K562 (cell line): ENCODE measurements around the gene DNAH8. TPM values are rescaled to one million over a fixed set of nuclear protein-coding genes. Genes with fewer than 3 reads are reported as not detected.

Experiments
- C11orf30 ChIP-seq: fragments of 450-650 bp; IDR thresholded peaks from 2 replicates; pipeline ENCODE4 v1.6.1; 2016; ENCODE audit warnings: low read depth, mild to moderate bottlenecking
- CCNT2 ChIP-seq: IDR thresholded peaks from 2 replicates; pipeline ENCODE4 v1.6.1; 2011; ENCODE audit warnings: borderline replicate concordance, low read depth, mild to moderate bottlenecking, moderate library complexity, mixed read lengths, low read length; ENCODE audit not compliant: insufficient read length; ENCODE audit errors: extremely low read depth
- FOSL1 ChIP-seq: fragments of 200-800 bp; sonication (Bioruptor generic); conservative IDR thresholded peaks from 2 replicates; pipeline ENCODE4 v1.6.1; 2016; ENCODE audit warnings: missing genetic modification characterization, missing compliant biosample characterization
- ILK ChIP-seq: fragments of 450-650 bp; IDR thresholded peaks from 2 replicates; pipeline ENCODE4 v1.6.1; 2016; ENCODE audit warnings: missing genetic modification characterization, low read depth, mild to moderate bottlenecking, missing compliant biosample characterization, moderate library complexity, borderline replicate concordance
- KLF16 ChIP-seq: IDR thresholded peaks from 2 replicates; pipeline ENCODE4 v1.6.1; 2016; ENCODE audit warnings: antibody characterized with exemption
- LCOR ChIP-seq: sonication (generic); formaldehyde crosslinking; IDR thresholded peaks from 2 replicates; pipeline ENCODE4 v1.8.0; 2022; ENCODE audit warnings: mild to moderate bottlenecking, missing genetic modification reagents
- LEF1 ChIP-seq: fragments of 450-650 bp; IDR thresholded peaks from 2 replicates; pipeline ENCODE4 v1.6.1; 2016; ENCODE audit warnings: mild to moderate bottlenecking
- NCOA2 ChIP-seq, 2 experiments: fragments of 450-650 bp; IDR thresholded peaks; 2 replicates each; pipeline ENCODE4 v1.6.1; 2018; ENCODE audit warnings: mild to moderate bottlenecking in 2 of 2, moderate library complexity in 1 of 2; ENCODE audit not compliant: partially characterized antibody in 2 of 2
- NFIC ChIP-seq: fragments of 450-650 bp; IDR thresholded peaks from 2 replicates; pipeline ENCODE4 v1.6.1; 2017; ENCODE audit warnings: mild to moderate bottlenecking, inconsistent platforms
- SNIP1 ChIP-seq: fragments of 450-650 bp; IDR thresholded peaks from 2 replicates; pipeline ENCODE4 v1.7.1; 2017; ENCODE audit warnings: low read depth, mild to moderate bottlenecking
- SUPT5H ChIP-seq: fragments of 450-650 bp; IDR thresholded peaks from 2 replicates; pipeline ENCODE4 v1.6.1; 2016
- TAF7 ChIP-seq: fragments of 450-650 bp; IDR thresholded peaks from 2 replicates; pipeline ENCODE4 v1.6.1; 2016; ENCODE audit warnings: missing genetic modification characterization, missing compliant biosample characterization
- ZNF347 ChIP-seq: fragments of 450-650 bp; formaldehyde crosslinking; IDR thresholded peaks from 2 replicates; pipeline ENCODE4 v1.4.0; 2020; ENCODE audit warnings: low read depth, mild to moderate bottlenecking, moderate library complexity
- ZNF583 ChIP-seq: fragments of 250-450 bp; sonication (Bioruptor Pico); IDR thresholded peaks from 2 replicates; pipeline ENCODE4 v1.4.0; 2020
- ZNF696 ChIP-seq: fragments of 250-450 bp; sonication (Bioruptor Pico); conservative IDR thresholded peaks from 2 replicates; pipeline ENCODE4 v1.4.0; 2020; ENCODE audit warnings: mild to moderate bottlenecking, moderate library complexity
- ZSCAN29 ChIP-seq: fragments of 450-650 bp; IDR thresholded peaks from 2 replicates; pipeline ENCODE4 v1.6.1; 2017
- polyA plus RNA-seq, 8 experiments: library from polyadenylated mRNA; depleted of rRNA in 4 of 8; stranded (reverse) in 5 of 8; unstranded in 3 of 8; fragments of >200 nt; fragmentation: Nextera tagmentation in 2 of 8; fragmentation: Illumina TruSeq in 1 of 8; extraction: Ambion mirVana in 2 of 8; extraction: Trizol in 1 of 8; gene quantifications; 2 replicates each; pipeline versions ENCODE4 v1.2.1 to v1.2.3, GENCODE V29; 2011 to 2014; ENCODE audit warnings: inconsistent platforms in 1 of 8, missing spikeins in 1 of 8
- total RNA-seq, 7 experiments: library from RNA; depleted of rRNA in 6 of 7; stranded (reverse); fragments of >200 nt in 6 of 7; fragmentation: Illumina TruSeq in 2 of 7; extraction: Trizol in 2 of 7; gene quantifications; 2 replicates each; pipeline versions ENCODE4 v1.2.1 to v1.2.3, GENCODE V29; 2011 to 2021; ENCODE audit warnings: low replicate concordance in 1 of 7
- TF ChIP-seq, protein P1 (sequence below): fragments of 250-450 bp; sonication (Bioruptor Pico); IDR thresholded peaks from 2 replicates; pipeline ENCODE4 v1.8.0; 2022; ENCODE audit warnings: inconsistent platforms
- TF ChIP-seq, protein P2 (sequence below), 2 experiments: fragments of 150-350 bp in 1 of 2; IDR thresholded peaks; 2 replicates each; pipeline ENCODE4 v1.6.1; 2012 to 2016; ENCODE audit warnings: low read depth in 2 of 2, low read length in 2 of 2, mild to moderate bottlenecking in 1 of 2, moderate library complexity in 1 of 2
- TF ChIP-seq, protein P3 (sequence below): fragments of 450-650 bp; conservative IDR thresholded peaks from 2 replicates; pipeline ENCODE4 v1.6.1; 2016; ENCODE audit warnings: missing genetic modification characterization, low read depth, mild to moderate bottlenecking, control low read depth, missing compliant biosample characterization
- TF ChIP-seq, protein P4 (sequence below): IDR thresholded peaks from 3 replicates; pipeline ENCODE4 v1.6.1; 2011; ENCODE audit warnings: borderline replicate concordance, mild to moderate bottlenecking; ENCODE audit not compliant: insufficient read length, insufficient read depth

DNAH8 gene
- total and polyA plus RNA-seq, 9 of the 15 experiments (the other 6 are each of a cell fraction or from before 2014, with no cell fraction given), result 1.2 to 4.2 (median 2.9) TPM

DNA sequence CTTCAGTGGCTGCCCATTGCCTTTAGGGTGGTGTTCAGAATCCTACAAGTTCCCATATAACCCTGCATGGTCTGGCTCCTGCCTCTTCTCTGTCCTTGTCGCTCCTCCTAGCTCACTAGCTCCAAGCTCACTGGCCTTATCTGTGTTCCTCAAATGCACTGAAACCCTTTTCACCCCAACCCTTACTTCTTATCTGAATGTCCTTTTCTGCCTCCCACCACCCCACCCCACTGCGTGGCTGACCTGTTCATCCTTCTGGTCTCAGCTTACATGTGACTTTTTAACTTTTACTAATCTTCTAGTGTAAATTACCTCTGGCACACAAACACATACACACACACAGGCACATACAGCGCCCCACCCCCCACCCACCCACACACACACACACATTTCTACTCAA is 292.5 kb downstream of the DNAH8 start (continued):
- TF ChIP-seq, protein P1, sequence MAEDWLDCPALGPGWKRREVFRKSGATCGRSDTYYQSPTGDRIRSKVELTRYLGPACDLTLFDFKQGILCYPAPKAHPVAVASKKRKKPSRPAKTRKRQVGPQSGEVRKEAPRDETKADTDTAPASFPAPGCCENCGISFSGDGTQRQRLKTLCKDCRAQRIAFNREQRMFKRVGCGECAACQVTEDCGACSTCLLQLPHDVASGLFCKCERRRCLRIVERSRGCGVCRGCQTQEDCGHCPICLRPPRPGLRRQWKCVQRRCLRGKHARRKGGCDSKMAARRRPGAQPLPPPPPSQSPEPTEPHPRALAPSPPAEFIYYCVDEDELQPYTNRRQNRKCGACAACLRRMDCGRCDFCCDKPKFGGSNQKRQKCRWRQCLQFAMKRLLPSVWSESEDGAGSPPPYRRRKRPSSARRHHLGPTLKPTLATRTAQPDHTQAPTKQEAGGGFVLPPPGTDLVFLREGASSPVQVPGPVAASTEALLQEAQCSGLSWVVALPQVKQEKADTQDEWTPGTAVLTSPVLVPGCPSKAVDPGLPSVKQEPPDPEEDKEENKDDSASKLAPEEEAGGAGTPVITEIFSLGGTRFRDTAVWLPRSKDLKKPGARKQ, result no peak
- no peak for TF ChIP-seq ZSCAN29
- TF ChIP-seq LEF1, result peak; percentile 82
- TF ChIP-seq SUPT5H, result no peak
- TF ChIP-seq, protein P2, sequence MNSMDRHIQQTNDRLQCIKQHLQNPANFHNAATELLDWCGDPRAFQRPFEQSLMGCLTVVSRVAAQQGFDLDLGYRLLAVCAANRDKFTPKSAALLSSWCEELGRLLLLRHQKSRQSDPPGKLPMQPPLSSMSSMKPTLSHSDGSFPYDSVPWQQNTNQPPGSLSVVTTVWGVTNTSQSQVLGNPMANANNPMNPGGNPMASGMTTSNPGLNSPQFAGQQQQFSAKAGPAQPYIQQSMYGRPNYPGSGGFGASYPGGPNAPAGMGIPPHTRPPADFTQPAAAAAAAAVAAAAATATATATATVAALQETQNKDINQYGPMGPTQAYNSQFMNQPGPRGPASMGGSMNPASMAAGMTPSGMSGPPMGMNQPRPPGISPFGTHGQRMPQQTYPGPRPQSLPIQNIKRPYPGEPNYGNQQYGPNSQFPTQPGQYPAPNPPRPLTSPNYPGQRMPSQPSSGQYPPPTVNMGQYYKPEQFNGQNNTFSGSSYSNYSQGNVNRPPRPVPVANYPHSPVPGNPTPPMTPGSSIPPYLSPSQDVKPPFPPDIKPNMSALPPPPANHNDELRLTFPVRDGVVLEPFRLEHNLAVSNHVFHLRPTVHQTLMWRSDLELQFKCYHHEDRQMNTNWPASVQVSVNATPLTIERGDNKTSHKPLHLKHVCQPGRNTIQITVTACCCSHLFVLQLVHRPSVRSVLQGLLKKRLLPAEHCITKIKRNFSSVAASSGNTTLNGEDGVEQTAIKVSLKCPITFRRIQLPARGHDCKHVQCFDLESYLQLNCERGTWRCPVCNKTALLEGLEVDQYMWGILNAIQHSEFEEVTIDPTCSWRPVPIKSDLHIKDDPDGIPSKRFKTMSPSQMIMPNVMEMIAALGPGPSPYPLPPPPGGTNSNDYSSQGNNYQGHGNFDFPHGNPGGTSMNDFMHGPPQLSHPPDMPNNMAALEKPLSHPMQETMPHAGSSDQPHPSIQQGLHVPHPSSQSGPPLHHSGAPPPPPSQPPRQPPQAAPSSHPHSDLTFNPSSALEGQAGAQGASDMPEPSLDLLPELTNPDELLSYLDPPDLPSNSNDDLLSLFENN (IDR thresholded peaks at IDR 0.05; ENCODE audit: low read depth in 2 of 2, low read length in 2 of 2), result peak in 1 of 2 experiments; percentile 50; a peak in 1 of 4 replicates
- TF ChIP-seq ILK, result no peak
- TF ChIP-seq, protein P3, sequence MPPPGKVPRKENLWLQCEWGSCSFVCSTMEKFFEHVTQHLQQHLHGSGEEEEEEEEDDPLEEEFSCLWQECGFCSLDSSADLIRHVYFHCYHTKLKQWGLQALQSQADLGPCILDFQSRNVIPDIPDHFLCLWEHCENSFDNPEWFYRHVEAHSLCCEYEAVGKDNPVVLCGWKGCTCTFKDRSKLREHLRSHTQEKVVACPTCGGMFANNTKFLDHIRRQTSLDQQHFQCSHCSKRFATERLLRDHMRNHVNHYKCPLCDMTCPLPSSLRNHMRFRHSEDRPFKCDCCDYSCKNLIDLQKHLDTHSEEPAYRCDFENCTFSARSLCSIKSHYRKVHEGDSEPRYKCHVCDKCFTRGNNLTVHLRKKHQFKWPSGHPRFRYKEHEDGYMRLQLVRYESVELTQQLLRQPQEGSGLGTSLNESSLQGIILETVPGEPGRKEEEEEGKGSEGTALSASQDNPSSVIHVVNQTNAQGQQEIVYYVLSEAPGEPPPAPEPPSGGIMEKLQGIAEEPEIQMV, result no peak
- TF ChIP-seq ZNF583 (CRISPR knock-in tag), result no peak
- TF ChIP-seq C11orf30, result no peak
- no peak for TF ChIP-seq TAF7 (tag)
- TF ChIP-seq, protein P4, sequence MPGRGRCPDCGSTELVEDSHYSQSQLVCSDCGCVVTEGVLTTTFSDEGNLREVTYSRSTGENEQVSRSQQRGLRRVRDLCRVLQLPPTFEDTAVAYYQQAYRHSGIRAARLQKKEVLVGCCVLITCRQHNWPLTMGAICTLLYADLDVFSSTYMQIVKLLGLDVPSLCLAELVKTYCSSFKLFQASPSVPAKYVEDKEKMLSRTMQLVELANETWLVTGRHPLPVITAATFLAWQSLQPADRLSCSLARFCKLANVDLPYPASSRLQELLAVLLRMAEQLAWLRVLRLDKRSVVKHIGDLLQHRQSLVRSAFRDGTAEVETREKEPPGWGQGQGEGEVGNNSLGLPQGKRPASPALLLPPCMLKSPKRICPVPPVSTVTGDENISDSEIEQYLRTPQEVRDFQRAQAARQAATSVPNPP, result no peak
- TF ChIP-seq FOSL1 (tag), result peak; percentile 34; the same call in 1 of the 2 replicates
- TF ChIP-seq SNIP1, result no peak
- peak in 1 of 2 experiments; percentile 69 for TF ChIP-seq NCOA2 (IDR thresholded peaks at IDR 0.05; ENCODE audit: partially characterized antibody in 2 of 2)
- TF ChIP-seq LCOR (CRISPR knock-in tag), result 0 out of 2 replicates have a peak, but pooled peaks have one; percentile 44
- no peak for TF ChIP-seq ZNF347 (CRISPR knock-in tag)
- TF ChIP-seq NFIC, result peak; percentile 87
- peak; percentile 79 for TF ChIP-seq CCNT2
- TF ChIP-seq ZNF696 (CRISPR knock-in tag), result no peak
- peak; percentile 91 for TF ChIP-seq KLF16
